ENCODE data around the gene FLT3.

DNA sequence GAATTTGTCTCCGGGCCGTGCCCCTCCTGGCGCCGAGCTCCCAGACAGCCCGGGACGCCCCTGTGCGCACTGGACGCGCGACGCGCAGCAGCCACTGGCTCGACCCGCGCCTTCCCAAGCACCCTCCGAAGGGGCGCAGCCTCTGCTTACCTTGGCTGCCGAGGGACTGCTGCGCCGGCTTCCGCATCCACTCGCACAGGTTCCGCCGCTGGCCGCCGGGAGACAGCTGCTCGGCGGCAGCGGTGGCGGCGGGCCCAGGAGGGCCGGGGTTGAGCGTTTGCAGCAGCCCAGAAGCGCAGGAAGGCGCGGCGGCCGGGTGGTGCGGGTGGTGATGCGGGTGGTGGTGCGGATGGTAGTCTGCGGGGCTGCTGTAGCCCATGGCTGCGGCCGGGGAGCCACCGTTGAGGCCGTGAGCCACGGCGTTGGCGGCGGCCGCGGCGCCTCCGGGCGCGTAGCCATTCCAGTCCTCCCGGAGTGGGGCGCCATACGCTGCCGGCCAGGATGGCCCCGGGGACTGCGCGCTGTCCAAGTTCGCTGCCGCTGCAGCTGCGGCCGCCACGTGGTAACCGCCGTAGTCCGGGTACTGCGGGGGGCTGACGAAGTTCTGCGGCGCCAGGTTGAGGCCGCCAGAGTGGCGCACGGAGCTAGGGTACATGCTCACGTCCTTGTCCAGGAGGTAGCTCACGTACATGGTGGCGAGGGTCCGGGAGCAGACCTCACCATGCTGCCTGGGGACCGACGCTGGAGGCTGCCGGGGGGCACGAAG, 131.9 kb downstream of the FLT3 start:
- TF ChIP-seq, protein P1, sequence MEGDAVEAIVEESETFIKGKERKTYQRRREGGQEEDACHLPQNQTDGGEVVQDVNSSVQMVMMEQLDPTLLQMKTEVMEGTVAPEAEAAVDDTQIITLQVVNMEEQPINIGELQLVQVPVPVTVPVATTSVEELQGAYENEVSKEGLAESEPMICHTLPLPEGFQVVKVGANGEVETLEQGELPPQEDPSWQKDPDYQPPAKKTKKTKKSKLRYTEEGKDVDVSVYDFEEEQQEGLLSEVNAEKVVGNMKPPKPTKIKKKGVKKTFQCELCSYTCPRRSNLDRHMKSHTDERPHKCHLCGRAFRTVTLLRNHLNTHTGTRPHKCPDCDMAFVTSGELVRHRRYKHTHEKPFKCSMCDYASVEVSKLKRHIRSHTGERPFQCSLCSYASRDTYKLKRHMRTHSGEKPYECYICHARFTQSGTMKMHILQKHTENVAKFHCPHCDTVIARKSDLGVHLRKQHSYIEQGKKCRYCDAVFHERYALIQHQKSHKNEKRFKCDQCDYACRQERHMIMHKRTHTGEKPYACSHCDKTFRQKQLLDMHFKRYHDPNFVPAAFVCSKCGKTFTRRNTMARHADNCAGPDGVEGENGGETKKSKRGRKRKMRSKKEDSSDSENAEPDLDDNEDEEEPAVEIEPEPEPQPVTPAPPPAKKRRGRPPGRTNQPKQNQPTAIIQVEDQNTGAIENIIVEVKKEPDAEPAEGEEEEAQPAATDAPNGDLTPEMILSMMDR (IDR thresholded peaks at IDR 0.05) = no peak
- no peak for TF ChIP-seq USF2 (IDR thresholded peaks at IDR 0.05; ENCODE audit: borderline replicate concordance, low read depth, low read length)
- no peak for TF ChIP-seq MAX (IDR thresholded peaks at IDR 0.05; ENCODE audit: low read depth)
- TF ChIP-seq RFX5 (IDR thresholded peaks at IDR 0.05; ENCODE audit: low read length) = no peak
- TF ChIP-seq PBX3 (IDR thresholded peaks at IDR 0.05) = no peak
- no peak for TF ChIP-seq SIN3A (IDR thresholded peaks at IDR 0.05; ENCODE audit: borderline replicate concordance, low read depth, low read length)
- no peak for TF ChIP-seq EP300 (IDR thresholded peaks at IDR 0.05; ENCODE audit: borderline replicate concordance in 1 of 2, low read depth in 1 of 2, low read length in 1 of 2)
- TF ChIP-seq NRF1 (IDR thresholded peaks at IDR 0.05; ENCODE audit: low read depth, low read length) = no peak
- no peak for TF ChIP-seq POLR2AphosphoS5 (IDR thresholded peaks at IDR 0.05; ENCODE audit: low read depth, low read length)
- TF ChIP-seq GABPA (IDR thresholded peaks at IDR 0.05; ENCODE audit: low read depth) = no peak
- TF ChIP-seq RAD21 (IDR thresholded peaks at IDR 0.05; ENCODE audit: low read length) = no peak
- no peak for TF ChIP-seq SMC3 (IDR thresholded peaks at IDR 0.05; ENCODE audit: low read depth, low read length)
- TF ChIP-seq TAF1 (IDR thresholded peaks at IDR 0.05; ENCODE audit: borderline replicate concordance, low read depth, low read length) = no peak
- TF ChIP-seq MXI1 (IDR thresholded peaks at IDR 0.05; ENCODE audit: low read depth, low read length) = no peak
